ENCODE measurements around the gene SMIM21. TPM values are rescaled to one million over a fixed set of nuclear protein-coding genes. Genes with fewer than 3 reads are reported as not detected.

The SMIM21 gene
- total RNA-seq = not detected
- long read RNA-seq = 0 reads

GRCh38 chr18:75427603-75428002 lies at the start of gene SMIM21:
SMIM21 (minus strand) TSS chr18:75427703; CDS start chr18:75427563, 140 bp downstream.
- H3K36me3 ChIP-seq = no peaks in the 10 kb centered on the region
- H3K4me3 ChIP-seq = no peak within 1 kb of the TSS
- H3K27me3 ChIP-seq = no peaks in the 10 kb centered on the region
- intact Hi-C loops (cut with DNase I) = no loop called here
- no peaks in the 10 kb centered on the region for H3K4me1 ChIP-seq
- H3K27ac ChIP-seq = no peak within 1 kb of the TSS
- no peak for DNase-seq
- no peaks in the 10 kb centered on the region for H3K9me3 ChIP-seq
- no peak for TF ChIP-seq CTCF (IDR thresholded peaks at IDR 0.05)
- no peak for ATAC-seq

DNA sequence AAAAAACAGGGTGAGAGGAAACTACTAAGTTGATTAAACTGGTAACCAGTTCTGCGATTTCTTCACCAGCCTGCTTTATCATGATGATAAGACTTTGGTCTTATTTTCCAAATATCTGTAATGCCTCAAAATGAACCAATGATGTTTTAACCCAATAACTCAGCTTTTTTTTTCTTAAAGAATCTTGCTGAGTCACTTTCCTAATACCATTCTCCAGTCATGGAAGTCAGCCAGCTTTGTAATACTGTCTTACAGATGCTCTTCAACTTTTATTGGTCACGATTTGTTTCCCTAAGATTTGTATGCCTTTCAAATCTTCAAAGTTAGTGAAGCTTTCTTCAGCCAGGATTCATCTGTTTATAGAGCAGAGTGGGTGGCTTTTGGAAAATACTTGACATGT lies 47.7 kb upstream of the SMIM21 start:
- no peaks in the 10 kb centered on the region for H3K9me3 ChIP-seq
- intact Hi-C loops (cut with DNase I) = no loop called here
- H3K4me3 ChIP-seq = no peak overlapping the region
- TF ChIP-seq CTCF (IDR thresholded peaks at IDR 0.05) = no peak
- no peak for DNase-seq
- H3K27ac ChIP-seq = no peak overlapping the region
- H3K27me3 ChIP-seq = no peaks in the 10 kb centered on the region
- H3K36me3 ChIP-seq = no peaks in the 10 kb centered on the region
- no peaks in the 10 kb centered on the region for H3K4me1 ChIP-seq
- ATAC-seq = no peak

GRCh38 chr18:75474332-75474731 lies 46.8 kb upstream of the SMIM21 start:
- Histone ChIP-seq H3K9me3 (no peaks in the 10 kb centered on the region), H3K4me1 (no peaks in the 10 kb centered on the region), H3K4me3 (no peak overlapping the region), H3K36me3 (no peaks in the 10 kb centered on the region), H3K27me3 (no peaks in the 10 kb centered on the region), H3K27ac (no peak overlapping the region)
- ATAC-seq (no peak), DNase-seq (no peak)
- TF ChIP-seq CTCF (IDR thresholded peaks at IDR 0.05) = no peak
- intact Hi-C loops (cut with DNase I) = no loop called here

GRCh38 chr18:75473316-75473715 lies 45.8 kb upstream of the SMIM21 start:
- Histone ChIP-seq H3K4me1 (no peaks in the 10 kb centered on the region), H3K9me3 (no peaks in the 10 kb centered on the region), H3K27ac (no peak overlapping the region), H3K27me3 (no peaks in the 10 kb centered on the region), H3K4me3 (no peak overlapping the region), H3K36me3 (no peaks in the 10 kb centered on the region)
- no peak for ATAC-seq
- intact Hi-C loops (cut with DNase I) = no loop called here
- no peak for DNase-seq
- no peak for TF ChIP-seq CTCF (IDR thresholded peaks at IDR 0.05)

DNA sequence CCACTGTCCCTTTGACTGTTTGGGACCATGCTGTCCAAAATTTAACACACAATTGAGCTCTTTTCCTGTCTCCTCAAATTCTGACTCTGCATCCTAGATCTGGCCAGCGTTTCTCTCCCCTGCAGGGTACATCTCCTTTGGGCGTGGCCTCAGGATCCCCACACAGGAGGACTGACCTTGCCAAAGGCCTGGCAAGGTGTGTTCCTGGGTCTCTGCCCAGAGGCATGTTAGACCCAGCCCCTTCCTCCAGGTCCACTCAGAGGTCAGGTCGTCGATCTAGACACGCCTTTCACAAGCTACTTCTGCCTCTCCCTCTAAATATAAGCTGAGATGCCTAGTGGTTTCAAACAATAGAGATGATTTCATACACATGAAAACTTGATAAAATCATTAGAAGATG lies 45.4 kb upstream of the SMIM21 start:
- no peak for DNase-seq
- intact Hi-C loops (cut with DNase I) = no loop called here
- no peak for ATAC-seq
- no peak for TF ChIP-seq CTCF (IDR thresholded peaks at IDR 0.05)
- H3K27ac ChIP-seq = no peak overlapping the region
- H3K27me3 ChIP-seq = no peaks in the 10 kb centered on the region
- H3K9me3 ChIP-seq = no peaks in the 10 kb centered on the region
- H3K4me3 ChIP-seq = no peak overlapping the region
- H3K4me1 ChIP-seq = no peaks in the 10 kb centered on the region
- no peaks in the 10 kb centered on the region for H3K36me3 ChIP-seq

- no peak for TF ChIP-seq CTCF (IDR thresholded peaks at IDR 0.05)
- Histone ChIP-seq H3K4me1 (no peaks in the 10 kb centered on the region), H3K36me3 (no peaks in the 10 kb centered on the region), H3K27me3 (no peaks in the 10 kb centered on the region), H3K27ac (no peak overlapping the region), H3K4me3 (no peak overlapping the region), H3K9me3 (no peaks in the 10 kb centered on the region)
- ATAC-seq = no peak
- intact Hi-C loops (cut with DNase I) = no loop called here
- DNase-seq = no peak
These were observed 44.9 kb upstream of the SMIM21 start for GRCh38 chr18:75472396-75472795.

Data from upper lobe of right lung (tissue), 1 donor.